Epithelial cell of esophagus (primary cell): ENCODE data around the gene C1orf232.
A peak's percentile ranks its signal among the peaks of the same experiment; 100 is the strongest.

ENCODE experiments used
- DNase-seq: peaks from one replicate; pipeline ENCODE4 v3.0.0; 2010; ENCODE audit warnings: low read depth
- H3K4me3 ChIP-seq: 2 replicates; pipeline ENCODE4 v1.5.1; 2011; ENCODE audit warnings: mild to moderate bottlenecking, low read length, control low read depth
- CTCF ChIP-seq: IDR thresholded peaks from 2 replicates; pipeline ENCODE4 v1.5.1; 2011; ENCODE audit warnings: low read depth, mild to moderate bottlenecking, low read length, control low read depth, inconsistent platforms; ENCODE audit not compliant: insufficient read depth; ENCODE audit errors: missing control alignments

Gene C1orf232

GRCh38 chr1:26145041-26145959, 23.5 kb downstream of the C1orf232 start:
- peak; percentile 75 for TF ChIP-seq CTCF
- H3K4me3 ChIP-seq = no peak overlapping the region
- DNase-seq = peak; percentile 89

- no peak for DNase-seq
- no peak overlapping the region for H3K4me3 ChIP-seq
- no peak for TF ChIP-seq CTCF
Measured at GRCh38 chr1:26142159-26142558, 26.6 kb downstream of the C1orf232 start.

- no peak overlapping the region for H3K4me3 ChIP-seq
- TF ChIP-seq CTCF = no peak
- no peak for DNase-seq
Measured at GRCh38 chr1:26138974-26139558, 29.7 kb downstream of the C1orf232 start.

GRCh38 chr1:26134466-26134865, 34.3 kb downstream of the C1orf232 start:
- no peak for DNase-seq
- no peak overlapping the region for H3K4me3 ChIP-seq
- no peak for TF ChIP-seq CTCF

GRCh38 chr1:26132834-26133167, 36.0 kb downstream of the C1orf232 start:
- DNase-seq = no peak
- no peak overlapping the region for H3K4me3 ChIP-seq
- TF ChIP-seq CTCF = no peak

GRCh38 chr1:26132128-26132833, 36.5 kb downstream of the C1orf232 start:
- peak; percentile 27 for DNase-seq
- H3K4me3 ChIP-seq = no peak overlapping the region
- no peak for TF ChIP-seq CTCF
